HUDEP-2 (cell line): ENCODE data around the gene NUDT5.
A peak's percentile ranks its signal among the peaks of the same experiment; 100 is the strongest.
"Not testable (repeated sequence)": the region's sequence is repeated elsewhere in the genome, so short reads cannot be mapped to it uniquely, and the experiment has no call there.

Source experiments
- DNase-seq, 76 experiments: peaks; one replicate each; lab custom pipeline; 2025; ENCODE audit not compliant: unreplicated experiment in 76 of 76; lab: John Stamatoyannopoulos, UW

Gene NUDT5

GRCh38 chr10:12207114-12207513 is 11.4 kb upstream of the NUDT5 start:
- no peak for DNase-seq

DNA sequence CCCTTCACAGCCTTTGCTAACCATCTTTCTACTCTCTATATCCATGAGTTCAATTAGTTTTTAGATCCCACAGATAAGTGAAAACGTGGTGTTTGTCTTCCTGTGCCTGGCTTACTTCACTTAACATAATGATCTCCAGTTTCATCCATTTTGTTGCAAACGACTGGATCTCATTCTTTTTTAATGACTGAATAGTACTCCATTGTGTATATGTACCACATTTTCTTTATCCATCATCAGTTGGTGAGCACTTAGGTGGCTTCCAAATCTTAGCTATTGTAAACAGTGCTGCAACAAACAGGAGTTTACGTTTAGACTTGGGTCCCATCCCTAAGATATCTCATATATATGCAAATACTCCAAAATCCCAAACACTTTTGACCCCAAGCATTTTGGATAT is 9.4 kb upstream of the NUDT5 start:
- DNase-seq, result no peak

- no peak for DNase-seq
Measured at GRCh38 chr10:12202226-12202625, 6.5 kb upstream of the NUDT5 start.

DNA sequence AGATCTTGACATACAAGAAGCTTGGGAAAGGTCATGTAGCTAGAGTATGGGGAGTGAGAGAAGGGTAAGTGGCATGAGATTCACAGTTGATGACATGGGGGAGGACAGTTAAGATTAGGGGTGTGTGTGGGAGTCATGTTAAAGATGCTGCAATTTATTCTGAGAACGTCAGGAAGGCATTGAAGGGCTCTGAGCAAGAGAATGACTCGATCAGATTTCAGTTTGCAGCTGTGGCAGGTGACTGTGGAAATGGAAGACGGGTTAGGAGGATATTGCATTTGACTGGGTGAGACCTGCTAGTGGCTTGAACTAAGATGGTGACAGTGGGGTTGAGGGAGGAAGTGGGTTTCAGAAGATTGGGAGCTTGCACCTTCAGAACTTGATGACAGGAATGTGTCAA is 5.9 kb upstream of the NUDT5 start:
- peak in 1 of 76 experiments; percentile 4 for DNase-seq

DNA sequence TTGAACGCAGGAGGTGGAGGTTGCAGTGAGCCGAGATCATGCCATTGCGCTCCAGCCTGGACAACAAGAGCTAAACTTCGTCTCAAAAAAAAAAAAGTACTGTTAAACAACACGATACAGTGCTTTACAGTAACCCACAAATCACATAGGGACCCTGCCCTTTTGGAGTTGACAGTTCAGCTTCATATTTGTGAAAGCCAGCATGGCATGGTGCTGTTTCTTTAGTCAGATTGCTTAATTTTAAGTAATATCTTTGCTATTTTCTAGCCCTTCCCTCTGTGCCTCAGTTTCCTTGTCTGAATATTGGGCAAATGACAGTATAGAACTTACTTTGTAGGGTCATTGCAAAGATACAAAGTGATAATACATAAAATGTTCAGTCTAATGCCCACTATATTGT is 5.2 kb upstream of the NUDT5 start:
- no peak for DNase-seq

DNA sequence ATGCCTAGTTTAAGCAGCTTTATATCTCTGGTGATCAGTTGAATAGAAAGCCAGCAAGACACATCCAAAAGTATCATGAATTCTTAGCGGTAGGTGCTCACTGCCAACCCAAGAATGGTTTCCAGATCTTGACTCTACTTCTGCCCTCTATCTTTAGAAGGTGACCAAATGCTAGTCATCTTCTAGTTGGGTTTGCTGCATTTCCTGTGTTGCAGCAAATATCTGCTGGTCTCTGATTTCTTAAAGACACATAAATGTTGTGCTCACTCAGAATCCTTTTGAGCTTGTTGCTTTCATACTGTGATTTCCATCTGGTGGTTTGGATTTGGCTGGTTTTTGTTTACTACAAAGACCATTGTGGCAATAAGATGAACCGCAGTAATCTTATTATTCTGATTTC is 2.5 kb upstream of the NUDT5 start:
- DNase-seq, result peak in 1 of 76 experiments; percentile 7

- DNase-seq, result peak in 2 of 76 experiments; percentile 26 to 35
Measured at GRCh38 chr10:12196531-12197211, 980 bp upstream of the NUDT5 start.

DNA sequence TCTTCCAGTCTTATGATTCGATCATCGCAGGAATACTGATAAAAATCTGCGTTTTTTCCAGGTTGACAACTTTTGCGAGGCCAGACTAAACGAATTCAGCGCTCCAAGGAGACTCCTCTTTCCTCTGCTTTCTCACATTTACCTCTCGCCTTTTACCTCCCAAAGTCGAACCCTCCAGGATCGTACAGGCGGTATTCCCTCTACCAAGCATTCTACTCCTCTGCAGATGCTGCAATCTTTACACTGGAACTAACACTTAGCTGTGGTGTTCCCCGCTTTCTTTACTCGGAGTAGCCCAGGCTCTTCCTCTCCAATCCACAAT is 449 bp downstream of the NUDT5 start:
- DNase-seq, result peak in 1 of 76 experiments; percentile 29

- peak in 22 of 76 experiments; percentile 1 to 34 (median 8) for DNase-seq
Measured at GRCh38 chr10:12194752-12195271, 879 bp downstream of the NUDT5 start.

DNA sequence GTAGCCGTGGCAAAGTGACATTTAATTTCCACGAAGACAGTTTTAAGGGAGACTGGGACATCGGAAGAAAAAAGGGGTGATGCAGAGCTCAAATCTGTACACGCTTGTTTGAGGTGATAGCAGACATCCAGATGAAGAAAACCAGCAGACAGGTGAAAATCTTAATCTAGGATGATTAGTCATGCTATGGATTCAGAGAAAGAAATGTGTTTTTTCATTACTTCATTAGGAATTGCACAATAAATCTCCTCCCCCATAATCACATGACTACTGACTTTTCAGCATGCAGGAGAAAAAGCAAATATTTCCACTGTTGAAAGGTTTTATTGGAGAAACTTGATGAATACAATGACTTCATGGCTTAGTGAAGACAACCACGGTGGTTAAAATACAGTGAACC is 2.5 kb downstream of the NUDT5 start:
- peak in 1 of 76 experiments; percentile 0 for DNase-seq

DNA sequence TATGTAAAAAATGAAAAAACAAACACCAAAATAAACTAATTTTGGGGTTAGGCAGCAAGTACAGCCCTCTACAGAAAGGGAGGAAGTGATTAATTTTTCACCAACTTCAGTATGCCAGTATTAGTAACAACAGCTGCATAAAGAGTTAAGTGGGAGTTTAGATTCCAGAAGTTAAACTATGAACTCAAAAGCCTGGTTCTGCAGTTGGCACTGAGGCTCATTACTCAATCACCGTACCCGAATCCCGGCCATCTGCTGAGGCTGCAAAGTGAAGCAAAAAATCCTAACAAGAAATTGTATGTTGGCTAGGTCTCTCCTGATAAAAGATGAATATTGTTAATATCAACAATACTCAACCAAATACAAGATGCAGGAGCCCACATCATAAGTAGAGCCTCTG is 4.0 kb downstream of the NUDT5 start:
- no peak for DNase-seq

DNA sequence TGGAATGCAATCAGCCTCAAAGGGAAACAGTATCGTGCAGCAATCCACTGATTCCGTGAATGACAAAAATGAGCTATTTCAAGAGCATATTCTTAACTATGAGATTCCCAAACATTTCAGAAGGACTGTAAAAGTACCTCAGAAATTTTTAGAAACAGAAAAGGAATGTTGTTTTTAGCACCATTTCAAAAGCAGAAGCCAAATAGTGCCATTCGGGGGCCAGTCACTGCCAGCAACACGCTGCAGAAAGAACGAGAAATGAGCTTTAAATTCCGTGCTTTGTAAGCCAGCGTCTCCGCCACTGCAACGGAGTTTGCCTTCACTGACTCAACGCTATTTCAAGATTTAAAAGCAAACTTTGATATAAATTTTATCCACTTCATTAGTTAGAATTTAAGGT is 6.3 kb downstream of the NUDT5 start:
- DNase-seq, result no peak

GRCh38 chr10:12188656-12189055 is 7.0 kb downstream of the NUDT5 start:
- DNase-seq, result no peak

DNA sequence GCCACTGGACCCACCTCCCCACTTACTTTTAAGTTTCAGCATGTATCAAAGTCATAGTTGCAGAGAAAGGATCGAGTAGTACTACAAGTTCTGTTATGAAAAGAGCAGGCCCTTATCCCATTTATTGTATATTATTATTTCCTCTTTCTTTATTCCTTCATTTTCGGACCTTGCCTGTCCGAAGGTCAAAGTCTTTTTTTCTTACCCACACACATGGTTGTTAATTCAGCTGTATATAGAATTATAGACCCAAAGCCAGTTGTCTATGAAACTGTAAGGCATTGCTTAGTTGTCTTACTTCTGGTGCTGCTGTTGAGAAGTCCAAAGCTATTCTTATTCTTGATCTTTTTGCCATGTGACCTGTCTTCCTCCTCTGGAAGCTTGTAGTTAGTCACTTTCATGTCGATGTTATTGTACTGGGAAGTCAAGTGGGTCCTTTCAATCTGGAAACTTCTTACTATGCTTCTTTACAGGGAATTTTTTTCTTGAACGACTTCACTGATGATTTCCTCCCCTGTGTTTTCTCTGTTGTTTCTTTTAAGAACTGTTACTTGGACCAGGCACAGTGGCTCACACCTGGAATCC is 8.3 kb downstream of the NUDT5 start:
- no peak for DNase-seq

DNA sequence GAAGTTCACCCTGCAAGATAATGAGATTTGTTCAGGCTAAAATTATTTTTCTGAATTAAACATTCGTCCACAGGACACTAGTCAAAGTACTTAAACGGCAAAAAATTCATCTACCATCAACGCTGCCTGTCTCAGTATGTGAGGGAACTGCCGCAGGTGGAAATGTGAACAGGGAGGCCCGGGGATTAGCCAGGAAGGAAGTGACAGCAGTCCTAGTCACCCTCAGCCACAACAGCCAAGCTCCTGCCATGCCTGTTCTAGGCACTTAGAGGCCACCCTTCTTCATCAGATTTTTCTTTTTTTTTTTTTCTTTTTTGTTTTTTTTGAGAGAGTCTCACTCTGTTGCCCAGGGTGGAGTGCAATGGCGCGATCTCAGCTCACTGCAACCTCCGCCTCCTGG is 9.4 kb downstream of the NUDT5 start:
- no peak for DNase-seq

DNA sequence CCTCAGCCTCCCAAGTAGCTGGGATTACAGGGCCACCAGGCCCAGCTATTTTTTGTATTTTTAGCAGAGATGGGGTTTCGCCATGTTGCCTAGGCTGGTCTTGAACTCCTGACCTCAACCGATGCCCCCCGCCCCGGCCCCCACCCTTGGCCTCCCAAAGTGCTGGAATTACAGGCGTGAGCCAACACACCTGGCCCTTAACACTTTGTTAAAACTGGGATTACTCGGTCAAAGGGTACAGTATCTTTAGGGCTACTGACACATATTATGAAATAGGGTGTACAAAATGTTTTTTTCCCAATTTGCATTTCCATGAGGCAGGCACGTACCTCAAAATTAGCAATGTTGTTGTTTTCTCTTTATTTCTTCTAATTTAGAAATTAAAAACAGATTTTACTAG is 11.5 kb downstream of the NUDT5 start:
- DNase-seq, result no peak

DNA sequence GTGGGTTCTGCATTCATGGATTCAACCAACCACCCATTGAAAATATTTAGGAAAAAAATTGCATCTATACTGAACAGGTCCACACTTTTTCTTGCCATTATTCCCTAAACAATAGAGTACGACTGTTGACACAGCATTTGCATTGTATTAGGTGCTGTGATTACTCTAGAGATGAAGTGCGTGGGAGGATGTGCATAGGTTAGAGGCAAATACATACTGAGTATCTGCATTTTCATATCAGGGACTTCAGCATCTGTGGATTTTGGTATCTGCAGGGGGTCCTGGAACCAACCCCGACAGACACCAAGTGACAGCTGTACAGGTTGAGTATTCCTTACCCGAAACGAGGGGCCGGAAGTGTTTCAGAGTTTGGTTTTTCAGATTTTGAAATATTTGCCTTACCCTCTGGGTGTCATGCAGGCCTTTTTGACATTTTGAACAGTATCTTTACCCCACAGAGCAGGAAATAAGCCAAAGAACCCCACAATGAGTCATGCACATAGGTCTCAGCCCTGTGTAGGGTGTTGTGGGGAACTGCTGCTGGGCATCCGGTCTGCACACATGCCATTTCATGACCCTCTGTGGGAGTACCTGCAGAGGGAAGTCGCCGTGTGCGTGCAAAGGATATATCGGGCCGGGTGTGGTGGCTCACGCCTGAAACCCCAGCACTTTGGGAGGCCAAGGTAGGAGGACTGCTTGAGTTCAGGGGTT is 14.5 kb downstream of the NUDT5 start:
- no peak for DNase-seq

GRCh38 chr10:12180221-12180974 is 15.3 kb downstream of the NUDT5 start:
- DNase-seq, result no peak

- no peak for DNase-seq
Measured at GRCh38 chr10:12179606-12180170, 16.0 kb downstream of the NUDT5 start.

GRCh38 chr10:12177642-12178041 is 18.0 kb downstream of the NUDT5 start:
- no peak for DNase-seq

DNA sequence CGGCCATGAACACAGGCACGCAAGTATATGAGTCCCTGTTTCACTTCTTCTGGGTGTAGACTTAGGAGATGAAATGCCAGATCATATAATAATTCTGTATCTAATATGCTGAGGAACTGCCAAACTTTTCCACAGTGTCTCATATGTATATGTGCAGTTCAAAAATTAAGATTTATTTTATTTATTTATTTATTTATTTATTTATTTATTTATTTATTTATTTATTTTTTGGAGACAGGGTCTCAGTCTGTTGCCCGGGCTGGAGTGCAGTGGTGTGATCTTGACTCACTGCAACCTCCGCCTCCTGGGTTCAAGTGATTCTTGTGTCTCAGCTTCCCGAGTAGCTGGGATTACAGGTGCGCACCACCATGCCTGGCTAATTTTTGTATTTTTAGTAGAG is 24.2 kb downstream of the NUDT5 start:
- not testable (repeated sequence) for DNase-seq
